CD4-positive, CD25-positive, alpha-beta regulatory T cell (primary cell): ENCODE results near the gene CAMKMT. TPM values are rescaled to one million over a fixed set of nuclear protein-coding genes. Genes with fewer than 3 reads are reported as not detected.

Experiments used
- ATAC-seq, 2 donors: fragments of 150-1000 bp; cut with Tn5 transposase; one replicate each; pipeline ENCODE4 v1.10.0; 2021; ENCODE audit warnings: low read depth in 2 of 2, moderate number of reproducible peaks in 2 of 2, moderate library complexity in 1 of 2
- DNase-seq, 3 donors: peaks; one replicate each; pipeline versions ENCODE4 v3.0.0 to v3.0.0-alpha.2; 2012 to 2022; ENCODE audit warnings: mixed read lengths in 1 of 3
- H3K27ac ChIP-seq: one replicate; pipeline ENCODE4 v1.7.0; 2013; ENCODE audit warnings: mild to moderate bottlenecking, low read length; ENCODE audit not compliant: insufficient read depth, poor library complexity, severe bottlenecking
- H3K27me3 ChIP-seq: one replicate; pipeline ENCODE4 v1.7.0; 2013; ENCODE audit warnings: low read length; ENCODE audit not compliant: control insufficient read depth, insufficient read depth
- H3K36me3 ChIP-seq: one replicate; pipeline ENCODE4 v1.7.0; 2013; ENCODE audit warnings: mild to moderate bottlenecking, low read length, moderate library complexity; ENCODE audit not compliant: control insufficient read depth, insufficient read depth
- H3K4me1 ChIP-seq: 2 replicates; pipeline ENCODE4 v1.7.0; 2013; ENCODE audit warnings: mild to moderate bottlenecking, low read length; ENCODE audit not compliant: insufficient read depth, control insufficient read depth, poor library complexity, severe bottlenecking
- H3K4me3 ChIP-seq: one replicate; pipeline ENCODE4 v1.7.0; 2013; ENCODE audit warnings: low read depth, mild to moderate bottlenecking, low read length, moderate library complexity
- H3K9me3 ChIP-seq, 2 experiments: 1 replicate in 1 of 2; 2 replicates in 1 of 2; pipeline ENCODE4 v1.7.0; 2013; ENCODE audit warnings: low read length in 2 of 2, mild to moderate bottlenecking in 1 of 2, moderate library complexity in 1 of 2; ENCODE audit not compliant: control insufficient read depth in 2 of 2
- H3K27ac Mint-ChIP-seq, 3 donors: one replicate each; pipeline ENCODE4 v1.8.0; 2020 to 2022; ENCODE audit warnings: mild to moderate bottlenecking in 3 of 3, mixed read lengths in 3 of 3, moderate library complexity in 2 of 3
- H3K27me3 Mint-ChIP-seq: one replicate; pipeline ENCODE4 v1.8.0; 2022; ENCODE audit warnings: mild to moderate bottlenecking, mixed read lengths
- H3K36me3 Mint-ChIP-seq: one replicate; pipeline ENCODE4 v1.8.0; 2020; ENCODE audit warnings: mixed read lengths
- H3K4me1 Mint-ChIP-seq, 4 donors: one replicate each; pipeline ENCODE4 v1.8.0; 2020 to 2022; ENCODE audit warnings: mixed read lengths in 4 of 4, mild to moderate bottlenecking in 1 of 4
- H3K4me3 Mint-ChIP-seq, 4 donors: one replicate each; pipeline ENCODE4 v1.8.0; 2020 to 2022; ENCODE audit warnings: mild to moderate bottlenecking in 4 of 4, mixed read lengths in 4 of 4, moderate library complexity in 3 of 4
- H3K9me3 Mint-ChIP-seq, 7 donors: one replicate each; pipeline ENCODE4 v1.8.0; 2020 to 2022; ENCODE audit warnings: mixed read lengths in 7 of 7, mild to moderate bottlenecking in 3 of 7, moderate library complexity in 2 of 7
- polyA plus RNA-seq, 4 donors: library from polyadenylated mRNA; unstranded; fragments of 300-500 nt; fragmentation: Illumina TruSeq; gene quantifications; one replicate each; pipeline ENCODE4 v1.2.3, GENCODE V29; 2021
- total RNA-seq: library from RNA; stranded (reverse); gene quantifications from one replicate; pipeline ENCODE4 v1.2.3, GENCODE V29; 2022

Gene CAMKMT
- total and polyA plus RNA-seq, 5 donors from 2014 or later = 17.6 to 27.6 (median 19.5) TPM

DNA sequence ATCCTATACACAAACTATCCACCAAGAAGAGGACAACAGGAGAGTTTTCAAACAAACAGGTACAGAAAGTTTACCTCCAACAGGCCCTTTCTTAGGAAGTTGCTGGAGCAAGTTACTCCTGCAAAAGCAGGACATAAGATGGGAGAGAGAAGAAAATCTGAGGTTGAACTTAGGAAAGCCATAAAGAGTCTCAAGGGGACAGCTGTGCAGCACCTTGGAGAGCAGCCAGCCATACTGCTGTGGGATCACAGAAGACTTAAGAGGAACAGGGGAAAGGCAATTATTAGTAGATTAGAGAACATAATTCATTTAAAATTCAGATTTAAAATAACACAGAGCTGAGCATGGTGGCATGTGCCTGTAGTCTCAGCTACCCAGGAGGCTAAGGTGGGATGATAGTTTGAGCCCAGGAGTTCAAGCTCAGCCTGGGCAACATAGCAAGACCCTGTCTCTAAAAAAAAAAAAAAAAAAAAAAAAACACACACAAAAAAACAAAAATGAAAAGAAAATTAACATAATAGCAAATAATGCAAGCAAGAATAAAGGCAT lies 431.6 kb downstream of the CAMKMT start:
- peak overlapping the region in 1 of 3 donors; percentile 15 for H3K27ac Mint-ChIP-seq
- peaks cover 22% of the 10 kb centered on the region for H3K27me3 Mint-ChIP-seq
- no peaks in the 10 kb centered on the region for H3K9me3 ChIP-seq
- H3K4me1 ChIP-seq = no peaks in the 10 kb centered on the region
- no peak overlapping the region for H3K4me3 Mint-ChIP-seq
- H3K36me3 ChIP-seq = no peaks in the 10 kb centered on the region
- ATAC-seq (no peak), DNase-seq (peak in 1 of 3 donors; percentile 9)
- peaks cover 0 to 12% (median 6%) of the 10 kb centered on the region in 7 donors for H3K9me3 Mint-ChIP-seq
- H3K36me3 Mint-ChIP-seq = no peaks in the 10 kb centered on the region
- H3K4me1 Mint-ChIP-seq = no peaks in the 10 kb centered on the region
- H3K27me3 ChIP-seq = peaks cover 12% of the 10 kb centered on the region
- no peak overlapping the region for H3K27ac ChIP-seq
- no peak overlapping the region for H3K4me3 ChIP-seq

- Mint-ChIP-seq H3K9me3 (peaks cover 0 to 8% (median 3%) of the 10 kb centered on the region in 7 donors), H3K27me3 (peaks cover 42% of the 10 kb centered on the region), H3K36me3 (no peaks in the 10 kb centered on the region), H3K4me3 (no peak overlapping the region), H3K4me1 (peaks cover 0 to 14% (median 2%) of the 10 kb centered on the region in 4 donors), H3K27ac (no peak overlapping the region)
- Histone ChIP-seq H3K27ac (no peak overlapping the region), H3K36me3 (no peaks in the 10 kb centered on the region), H3K9me3 (no peaks in the 10 kb centered on the region), H3K4me1 (peaks cover 7% of the 10 kb centered on the region), H3K4me3 (no peak overlapping the region), H3K27me3 (peaks cover 31% of the 10 kb centered on the region)
- DNase-seq (no peak), ATAC-seq (no peak)
Observed at GRCh38 chr2:44796771-44797170, 435.0 kb downstream of the CAMKMT start.

GRCh38 chr2:44798139-44798659 lies 436.5 kb downstream of the CAMKMT start:
- no peak overlapping the region for H3K4me3 Mint-ChIP-seq
- Histone ChIP-seq H3K4me3 (no peak overlapping the region), H3K4me1 (peaks cover 15% of the 10 kb centered on the region), H3K9me3 (no peaks in the 10 kb centered on the region), H3K27me3 (peaks cover 34% of the 10 kb centered on the region), H3K27ac (no peak overlapping the region), H3K36me3 (no peaks in the 10 kb centered on the region)
- peaks cover 0 to 4% (median 0%) of the 10 kb centered on the region in 7 donors for H3K9me3 Mint-ChIP-seq
- peaks cover 0 to 18% (median 4%) of the 10 kb centered on the region in 4 donors for H3K4me1 Mint-ChIP-seq
- peaks cover 48% of the 10 kb centered on the region for H3K27me3 Mint-ChIP-seq
- ATAC-seq (no peak), DNase-seq (no peak)
- no peaks in the 10 kb centered on the region for H3K36me3 Mint-ChIP-seq
- H3K27ac Mint-ChIP-seq = no peak overlapping the region

DNA sequence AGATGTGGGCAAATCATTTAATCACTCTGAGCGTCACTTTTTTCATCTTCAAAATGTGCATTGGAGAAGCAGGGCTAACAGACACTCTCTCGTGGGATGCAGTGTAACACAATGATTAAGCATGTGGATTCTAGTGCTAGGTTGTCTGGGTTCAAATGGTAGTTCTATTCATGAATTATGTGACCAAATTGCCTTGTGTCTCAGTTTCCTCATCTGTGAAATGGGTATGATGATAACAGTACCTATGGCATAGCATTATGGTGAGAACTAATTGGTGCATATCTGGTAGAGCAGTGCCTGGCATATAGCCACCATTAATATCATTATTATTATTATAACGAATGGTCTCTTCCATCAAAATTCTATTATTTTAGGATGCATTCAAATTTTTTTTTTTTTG lies 437.4 kb downstream of the CAMKMT start:
- Histone ChIP-seq H3K27me3 (peaks cover 39% of the 10 kb centered on the region), H3K9me3 (no peaks in the 10 kb centered on the region), H3K27ac (no peak overlapping the region), H3K36me3 (no peaks in the 10 kb centered on the region), H3K4me3 (no peak overlapping the region), H3K4me1 (peaks cover 15% of the 10 kb centered on the region)
- H3K4me3 Mint-ChIP-seq = no peak overlapping the region
- ATAC-seq (no peak), DNase-seq (no peak)
- H3K9me3 Mint-ChIP-seq = peaks cover 0 to 5% (median 0%) of the 10 kb centered on the region in 7 donors
- H3K27me3 Mint-ChIP-seq = peaks cover 57% of the 10 kb centered on the region
- peaks cover 2 to 18% (median 4%) of the 10 kb centered on the region in 4 donors for H3K4me1 Mint-ChIP-seq
- H3K27ac Mint-ChIP-seq = no peak overlapping the region
- no peaks in the 10 kb centered on the region for H3K36me3 Mint-ChIP-seq

DNA sequence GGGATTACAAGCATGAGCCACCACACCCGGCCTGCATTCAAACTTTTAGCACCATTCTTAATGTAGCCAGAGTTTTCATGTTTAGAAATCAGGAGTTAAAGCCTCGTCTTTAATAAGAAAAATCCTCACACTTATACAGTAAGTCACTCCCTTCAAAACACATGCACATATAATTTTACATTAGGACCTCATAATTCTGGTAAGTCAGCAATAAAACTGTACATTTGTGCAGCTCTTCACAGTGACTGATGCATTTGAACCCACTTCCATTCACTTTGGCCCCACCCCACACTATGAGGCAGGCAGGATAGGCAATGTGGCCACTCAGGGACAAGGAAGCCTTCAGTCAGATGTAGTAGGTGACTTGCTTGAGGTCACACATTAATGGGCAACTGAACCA lies 438.0 kb downstream of the CAMKMT start:
- no peak overlapping the region for H3K4me3 Mint-ChIP-seq
- H3K9me3 Mint-ChIP-seq = peaks cover 0 to 5% (median 0%) of the 10 kb centered on the region in 7 donors
- peaks cover 63% of the 10 kb centered on the region for H3K27me3 Mint-ChIP-seq
- Histone ChIP-seq H3K27me3 (peaks cover 44% of the 10 kb centered on the region), H3K4me3 (no peak overlapping the region), H3K27ac (no peak overlapping the region), H3K9me3 (no peaks in the 10 kb centered on the region), H3K4me1 (peaks cover 15% of the 10 kb centered on the region), H3K36me3 (no peaks in the 10 kb centered on the region)
- no peak for DNase-seq
- no peak for ATAC-seq
- no peaks in the 10 kb centered on the region for H3K36me3 Mint-ChIP-seq
- H3K27ac Mint-ChIP-seq = no peak overlapping the region
- peaks cover 2 to 18% (median 4%) of the 10 kb centered on the region in 4 donors for H3K4me1 Mint-ChIP-seq

DNA sequence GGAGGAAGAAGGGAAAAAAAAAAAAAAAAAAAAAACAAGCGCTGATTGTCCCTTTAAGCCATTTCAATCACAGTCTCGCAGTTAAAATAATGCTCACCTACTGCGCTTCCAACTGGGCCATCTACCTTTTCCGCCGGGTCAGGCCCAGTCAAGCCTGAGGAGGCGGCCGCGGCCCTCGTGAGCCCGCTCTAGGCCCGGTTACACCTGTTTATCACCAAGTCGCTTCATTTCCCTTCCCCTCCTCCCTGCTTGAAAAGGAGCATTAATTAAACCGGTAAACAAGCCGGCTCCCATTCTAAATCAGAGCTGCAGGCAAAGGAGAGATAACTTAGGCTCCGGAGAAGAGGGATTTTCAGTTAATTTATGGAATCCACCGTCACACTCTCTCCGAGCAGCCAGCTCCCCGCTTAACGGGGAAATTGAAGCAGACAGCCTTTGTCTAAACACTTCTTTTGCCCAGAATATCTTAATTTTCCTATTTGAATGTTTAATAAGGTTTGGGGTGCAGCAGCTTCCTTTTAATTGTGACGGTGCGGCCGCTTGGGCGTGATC lies 439.6 kb downstream of the CAMKMT start:
- Histone ChIP-seq H3K4me1 (peaks cover 15% of the 10 kb centered on the region), H3K9me3 (no peaks in the 10 kb centered on the region), H3K27ac (no peak overlapping the region), H3K36me3 (no peaks in the 10 kb centered on the region), H3K27me3 (peaks cover 54% of the 10 kb centered on the region), H3K4me3 (no peak overlapping the region)
- peaks cover 3 to 18% (median 5%) of the 10 kb centered on the region in 4 donors for H3K4me1 Mint-ChIP-seq
- H3K27me3 Mint-ChIP-seq = peaks cover 75% of the 10 kb centered on the region
- peaks cover 4% of the 10 kb centered on the region for H3K36me3 Mint-ChIP-seq
- H3K9me3 Mint-ChIP-seq = peaks cover 0 to 5% (median 0%) of the 10 kb centered on the region in 7 donors
- H3K4me3 Mint-ChIP-seq = peak overlapping the region in 2 of 4 donors; percentile 52 to 61
- DNase-seq (no peak), ATAC-seq (no peak)
- no peak overlapping the region for H3K27ac Mint-ChIP-seq

DNA sequence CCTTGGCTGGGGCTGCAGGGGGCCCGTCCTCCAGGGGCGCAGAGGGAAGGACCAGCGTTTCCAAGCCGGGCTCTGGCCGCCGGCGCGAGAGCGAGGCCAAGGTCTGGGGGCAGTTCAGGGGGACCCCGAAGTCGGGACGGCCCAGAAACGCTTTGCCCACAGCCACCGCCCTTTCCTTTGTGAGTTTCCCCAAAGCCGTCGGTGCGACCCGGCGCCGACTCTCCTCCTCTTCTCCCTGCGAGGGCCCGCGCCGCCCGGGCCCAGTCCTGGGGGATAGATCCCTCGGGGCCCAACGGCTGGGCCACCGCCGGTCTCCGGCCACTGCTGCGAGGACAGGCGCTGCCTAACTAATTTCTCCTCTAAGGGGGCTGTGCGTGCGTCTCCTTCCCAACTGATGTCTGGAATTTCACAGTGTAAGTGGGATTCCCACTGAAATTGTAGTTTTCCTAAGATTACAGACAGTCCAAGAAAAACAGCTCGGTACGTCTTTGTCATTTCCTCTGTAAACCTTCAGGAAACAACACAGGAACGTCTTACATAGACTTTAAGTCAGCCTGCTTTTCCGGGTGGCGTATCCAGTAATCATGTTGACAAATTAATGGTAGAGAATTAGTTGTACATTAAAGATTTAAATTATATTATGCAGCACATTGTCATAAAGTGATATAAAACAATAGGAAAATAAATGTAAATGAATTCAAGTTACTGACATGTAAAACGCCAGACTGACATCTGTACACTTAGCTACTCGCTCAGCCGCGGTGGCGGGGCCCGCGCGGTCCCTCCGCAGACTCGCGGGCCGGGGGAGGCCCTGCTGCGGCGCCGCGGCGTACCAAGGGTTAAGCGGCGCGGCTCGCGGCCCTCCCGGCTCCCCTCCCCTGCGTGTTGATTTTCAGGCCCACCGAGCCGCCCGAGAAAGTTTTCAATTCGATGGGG lies 440.4 kb downstream of the CAMKMT start:
- Mint-ChIP-seq H3K4me1 (peaks cover 3 to 18% (median 5%) of the 10 kb centered on the region in 4 donors), H3K36me3 (peaks cover 4% of the 10 kb centered on the region), H3K27me3 (peaks cover 82% of the 10 kb centered on the region), H3K27ac (no peak overlapping the region), H3K4me3 (peak overlapping the region in 2 of 4 donors; percentile 73 to 81), H3K9me3 (peaks cover 0 to 5% (median 0%) of the 10 kb centered on the region in 7 donors)
- Histone ChIP-seq H3K27me3 (peaks cover 59% of the 10 kb centered on the region), H3K4me1 (peaks cover 15% of the 10 kb centered on the region), H3K27ac (no peak overlapping the region), H3K9me3 (no peaks in the 10 kb centered on the region), H3K36me3 (no peaks in the 10 kb centered on the region), H3K4me3 (peak overlapping the region; percentile 26)
- no peak for DNase-seq
- peak in 1 of 2 donors; percentile 22 for ATAC-seq
